Measurements from ENCODE around the gene SYT12. TPM values are rescaled to one million over a fixed set of nuclear protein-coding genes. Genes with fewer than 3 reads are reported as not detected.

SYT12 gene
- total RNA-seq, 1 experiment from 2014 or later = 4.3 TPM

DNA sequence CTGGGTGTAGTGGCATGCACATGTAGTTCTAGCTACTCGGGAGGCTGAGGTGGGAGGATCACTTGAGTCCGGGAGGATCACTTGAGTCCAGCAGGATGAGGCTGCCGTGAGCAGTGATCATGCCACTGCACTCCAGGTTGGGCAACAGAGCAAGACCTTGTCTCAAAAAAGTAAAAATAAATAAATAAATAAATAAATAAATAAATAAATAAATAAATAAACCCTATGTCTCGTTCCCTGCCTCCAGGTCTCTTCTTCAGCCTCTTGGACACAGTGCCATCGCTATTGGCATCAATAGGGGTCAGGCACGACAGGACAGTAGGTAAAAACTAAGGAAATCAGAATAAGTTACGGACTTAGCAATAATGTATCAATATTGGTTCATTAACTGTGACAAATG is 23.4 kb upstream of the SYT12 start:
- ChIA-PET POLR2A (no interaction called here), CTCF (no interaction called here)
- BruUV-seq (replicated peaks) = no TSS peak

DNA sequence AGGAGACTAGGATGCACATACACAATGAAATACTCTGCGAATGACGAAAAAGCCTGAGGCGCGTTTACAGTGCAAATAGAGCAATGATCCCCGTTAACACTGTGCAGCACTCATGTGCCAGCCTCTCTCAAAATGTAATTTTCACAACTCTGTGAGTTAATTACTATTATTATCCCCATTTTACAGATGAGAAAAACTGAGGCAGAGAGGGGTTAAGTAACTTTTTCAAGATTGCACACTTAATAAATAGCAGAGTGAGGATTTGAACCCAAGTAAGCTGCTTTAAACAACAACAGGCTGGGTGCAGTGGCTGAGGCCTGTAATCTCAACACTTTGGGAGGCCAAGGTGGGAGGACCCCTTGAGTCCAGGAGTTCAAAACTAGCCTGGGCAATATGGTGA is 21.6 kb upstream of the SYT12 start:
- no peak overlapping the region for H3K27ac ChIP-seq (ENCODE audit: low read depth, low read length)
- no peaks in the 10 kb centered on the region for H3K9me2 ChIP-seq (ENCODE audit: insufficient read depth)
- no peaks in the 10 kb centered on the region for H3K9me3 ChIP-seq (ENCODE audit: control insufficient read depth in 1 of 2, insufficient read depth in 1 of 2, low read depth in 1 of 2, low read length in 2 of 2)
- no peak overlapping the region for H3K4me3 ChIP-seq (replicated peaks in 1 of 2; ENCODE audit: low read depth in 1 of 2, low read length in 2 of 2)
- no peaks in the 10 kb centered on the region for H3K27me3 ChIP-seq (ENCODE audit: insufficient read depth, low read length)
- no peak for TF ChIP-seq SIN3A (IDR thresholded peaks at IDR 0.05; ENCODE audit: low read depth)
- TF ChIP-seq, protein P1, sequence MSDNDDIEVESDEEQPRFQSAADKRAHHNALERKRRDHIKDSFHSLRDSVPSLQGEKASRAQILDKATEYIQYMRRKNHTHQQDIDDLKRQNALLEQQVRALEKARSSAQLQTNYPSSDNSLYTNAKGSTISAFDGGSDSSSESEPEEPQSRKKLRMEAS (IDR thresholded peaks at IDR 0.05) = no peak
- no peak for TF ChIP-seq POLR2AphosphoS5 (IDR thresholded peaks at IDR 0.05; ENCODE audit: low read depth, low read length)
- TF ChIP-seq JUND (IDR thresholded peaks at IDR 0.05) = no peak
- TF ChIP-seq, protein P2, sequence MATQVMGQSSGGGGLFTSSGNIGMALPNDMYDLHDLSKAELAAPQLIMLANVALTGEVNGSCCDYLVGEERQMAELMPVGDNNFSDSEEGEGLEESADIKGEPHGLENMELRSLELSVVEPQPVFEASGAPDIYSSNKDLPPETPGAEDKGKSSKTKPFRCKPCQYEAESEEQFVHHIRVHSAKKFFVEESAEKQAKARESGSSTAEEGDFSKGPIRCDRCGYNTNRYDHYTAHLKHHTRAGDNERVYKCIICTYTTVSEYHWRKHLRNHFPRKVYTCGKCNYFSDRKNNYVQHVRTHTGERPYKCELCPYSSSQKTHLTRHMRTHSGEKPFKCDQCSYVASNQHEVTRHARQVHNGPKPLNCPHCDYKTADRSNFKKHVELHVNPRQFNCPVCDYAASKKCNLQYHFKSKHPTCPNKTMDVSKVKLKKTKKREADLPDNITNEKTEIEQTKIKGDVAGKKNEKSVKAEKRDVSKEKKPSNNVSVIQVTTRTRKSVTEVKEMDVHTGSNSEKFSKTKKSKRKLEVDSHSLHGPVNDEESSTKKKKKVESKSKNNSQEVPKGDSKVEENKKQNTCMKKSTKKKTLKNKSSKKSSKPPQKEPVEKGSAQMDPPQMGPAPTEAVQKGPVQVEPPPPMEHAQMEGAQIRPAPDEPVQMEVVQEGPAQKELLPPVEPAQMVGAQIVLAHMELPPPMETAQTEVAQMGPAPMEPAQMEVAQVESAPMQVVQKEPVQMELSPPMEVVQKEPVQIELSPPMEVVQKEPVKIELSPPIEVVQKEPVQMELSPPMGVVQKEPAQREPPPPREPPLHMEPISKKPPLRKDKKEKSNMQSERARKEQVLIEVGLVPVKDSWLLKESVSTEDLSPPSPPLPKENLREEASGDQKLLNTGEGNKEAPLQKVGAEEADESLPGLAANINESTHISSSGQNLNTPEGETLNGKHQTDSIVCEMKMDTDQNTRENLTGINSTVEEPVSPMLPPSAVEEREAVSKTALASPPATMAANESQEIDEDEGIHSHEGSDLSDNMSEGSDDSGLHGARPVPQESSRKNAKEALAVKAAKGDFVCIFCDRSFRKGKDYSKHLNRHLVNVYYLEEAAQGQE (IDR thresholded peaks at IDR 0.05; ENCODE audit: low read depth) = no peak
- TF ChIP-seq, protein P3, sequence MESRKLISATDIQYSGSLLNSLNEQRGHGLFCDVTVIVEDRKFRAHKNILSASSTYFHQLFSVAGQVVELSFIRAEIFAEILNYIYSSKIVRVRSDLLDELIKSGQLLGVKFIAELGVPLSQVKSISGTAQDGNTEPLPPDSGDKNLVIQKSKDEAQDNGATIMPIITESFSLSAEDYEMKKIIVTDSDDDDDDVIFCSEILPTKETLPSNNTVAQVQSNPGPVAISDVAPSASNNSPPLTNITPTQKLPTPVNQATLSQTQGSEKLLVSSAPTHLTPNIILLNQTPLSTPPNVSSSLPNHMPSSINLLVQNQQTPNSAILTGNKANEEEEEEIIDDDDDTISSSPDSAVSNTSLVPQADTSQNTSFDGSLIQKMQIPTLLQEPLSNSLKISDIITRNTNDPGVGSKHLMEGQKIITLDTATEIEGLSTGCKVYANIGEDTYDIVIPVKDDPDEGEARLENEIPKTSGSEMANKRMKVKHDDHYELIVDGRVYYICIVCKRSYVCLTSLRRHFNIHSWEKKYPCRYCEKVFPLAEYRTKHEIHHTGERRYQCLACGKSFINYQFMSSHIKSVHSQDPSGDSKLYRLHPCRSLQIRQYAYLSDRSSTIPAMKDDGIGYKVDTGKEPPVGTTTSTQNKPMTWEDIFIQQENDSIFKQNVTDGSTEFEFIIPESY (IDR thresholded peaks at IDR 0.05; ENCODE audit: extremely low read depth, insufficient replicate concordance, low read length) = no peak
- TF ChIP-seq CEBPB (IDR thresholded peaks at IDR 0.05; ENCODE audit: low read depth) = no peak
- no peak for TF ChIP-seq FOSL1 (IDR thresholded peaks at IDR 0.05; ENCODE audit: low read depth)
- no peak for TF ChIP-seq SP1 (IDR thresholded peaks at IDR 0.05; ENCODE audit: low read depth)
- no peak for TF ChIP-seq EZH2 (IDR thresholded peaks at IDR 0.05)
- no peak for TF ChIP-seq RAD21 (IDR thresholded peaks at IDR 0.05; ENCODE audit: low read depth)
- H3K4me1 ChIP-seq (ENCODE audit: control insufficient read depth in 1 of 2, insufficient read depth in 2 of 2, low read length in 2 of 2) = peaks cover 3 to 8% of the 10 kb centered on the region in 2 experiments; a peak in 2 of 4 replicates
- CTCF ChIA-PET = interaction anchor here (1.2 kb wide), 1 partner anchor 20 kb away, joined by 3 read pairs; no protein-coding TSS in a partner anchor
- POLR2A ChIA-PET = no interaction called here
- no peak for DNase-seq (ENCODE audit: low read depth, low spot score)
- intact Hi-C loops (cut with micrococcal nuclease) = no loop called here
- no peak overlapping the region for H2AFZ ChIP-seq (ENCODE audit: low read depth, low read length, poor library complexity, severe bottlenecking)
- no TSS peak for BruUV-seq (replicated peaks)
- no peaks in the 10 kb centered on the region for H3K36me3 ChIP-seq (ENCODE audit: control insufficient read depth in 1 of 2, insufficient read depth in 2 of 2, low read length in 2 of 2)
- H3K9ac ChIP-seq (ENCODE audit: low read length) = no peak overlapping the region
- no peaks in the 10 kb centered on the region for H3K79me2 ChIP-seq (ENCODE audit: insufficient read depth, low read length)
- RAD21 ChIA-PET (ENCODE audit: low non-redundant PET in 1 of 2, low total read pairs in 2 of 2, uncharacterized antibody in 2 of 2, unreplicated experiment in 2 of 2) = no interaction called here
- no peaks in the 10 kb centered on the region for H4K20me1 ChIP-seq (ENCODE audit: insufficient read depth)
- ATAC-seq = no peak
- no peak overlapping the region for H3K4me2 ChIP-seq (ENCODE audit: low read length)

More for the DNA sequence above, 23.4 kb upstream of the SYT12 start:
- Histone ChIP-seq H3K4me1 (ENCODE audit: control insufficient read depth in 1 of 2, insufficient read depth in 2 of 2, low read length in 2 of 2) (peaks cover 3 to 4% of the 10 kb centered on the region in 2 experiments; a peak in 2 of 4 replicates), H3K9me3 (ENCODE audit: control insufficient read depth in 1 of 2, insufficient read depth in 1 of 2, low read depth in 1 of 2, low read length in 2 of 2) (no peaks in the 10 kb centered on the region), H3K79me2 (ENCODE audit: insufficient read depth, low read length) (no peaks in the 10 kb centered on the region), H3K4me2 (ENCODE audit: low read length) (no peak overlapping the region), H3K9me2 (ENCODE audit: insufficient read depth) (no peaks in the 10 kb centered on the region), H2AFZ (ENCODE audit: low read depth, low read length, poor library complexity, severe bottlenecking) (no peak overlapping the region), H3K4me3 (replicated peaks in 1 of 2; ENCODE audit: low read depth in 1 of 2, low read length in 2 of 2) (no peak overlapping the region), H3K27me3 (ENCODE audit: insufficient read depth, low read length) (no peaks in the 10 kb centered on the region), H3K36me3 (ENCODE audit: control insufficient read depth in 1 of 2, insufficient read depth in 2 of 2, low read length in 2 of 2) (no peaks in the 10 kb centered on the region), H3K9ac (ENCODE audit: low read length) (no peak overlapping the region), H4K20me1 (ENCODE audit: insufficient read depth) (no peaks in the 10 kb centered on the region), H3K27ac (ENCODE audit: low read depth, low read length) (no peak overlapping the region)
- ATAC-seq = no peak
- DNase-seq (ENCODE audit: low read depth, low spot score) = no peak
- TF ChIP-seq EZH2 (IDR thresholded peaks at IDR 0.05) = no peak
- no peak for TF ChIP-seq ZFX (IDR thresholded peaks at IDR 0.05)
- no peak for TF ChIP-seq POLR2AphosphoS5 (IDR thresholded peaks at IDR 0.05; ENCODE audit: low read depth, low read length)
- TF ChIP-seq, protein P1 (IDR thresholded peaks at IDR 0.05) = no peak
- TF ChIP-seq, protein P4, sequence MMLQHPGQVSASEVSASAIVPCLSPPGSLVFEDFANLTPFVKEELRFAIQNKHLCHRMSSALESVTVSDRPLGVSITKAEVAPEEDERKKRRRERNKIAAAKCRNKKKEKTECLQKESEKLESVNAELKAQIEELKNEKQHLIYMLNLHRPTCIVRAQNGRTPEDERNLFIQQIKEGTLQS (IDR thresholded peaks at IDR 0.05) = no peak
- TF ChIP-seq RAD21 (IDR thresholded peaks at IDR 0.05; ENCODE audit: low read depth) = no peak
- TF ChIP-seq POLR2A (IDR thresholded peaks at IDR 0.05; ENCODE audit: borderline replicate concordance, extremely low read depth, insufficient read depth, insufficient read length) = no peak
- no peak for TF ChIP-seq YY1 (IDR thresholded peaks at IDR 0.05; ENCODE audit: extremely low read depth, insufficient replicate concordance, low read depth, low read length)
- no peak for TF ChIP-seq CBX3 (IDR thresholded peaks at IDR 0.05; ENCODE audit: low read depth)
- no peak for TF ChIP-seq EGR1 (IDR thresholded peaks at IDR 0.05; ENCODE audit: low read depth)
- RAD21 ChIA-PET (ENCODE audit: low non-redundant PET in 1 of 2, low total read pairs in 2 of 2, uncharacterized antibody in 2 of 2, unreplicated experiment in 2 of 2) = no interaction called here
- intact Hi-C loops (cut with micrococcal nuclease) = no loop called here
